HG02763 (cell line): Measurements from ENCODE around the gene SLC6A3.

Source experiments
- ATAC-seq: cut with Tn5 transposase; IDR thresholded peaks from one replicate; pipeline ENCODE4 v1.9.1; 2021; ENCODE audit warnings: mild to moderate bottlenecking, moderate library complexity; ENCODE audit not compliant: unreplicated experiment

SLC6A3 gene

DNA sequence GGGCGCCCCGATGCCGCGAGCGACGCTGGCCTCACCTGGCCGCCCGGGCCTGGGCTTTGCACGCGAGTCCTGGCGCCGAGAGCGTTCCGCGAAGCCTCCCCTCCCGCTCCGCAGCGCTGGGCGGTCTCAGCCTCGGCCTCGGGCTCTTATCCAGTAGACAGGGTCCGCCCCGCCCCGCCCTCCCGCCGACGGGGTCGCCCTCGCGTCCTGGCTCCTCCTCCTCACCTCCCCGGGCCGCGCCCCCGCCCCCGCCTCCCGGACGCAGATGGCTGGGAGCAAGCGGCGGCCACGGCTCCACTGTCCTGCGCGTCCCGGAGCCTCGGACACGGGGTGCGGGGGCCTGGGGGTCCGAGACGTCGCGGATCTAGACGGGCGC, at the start of gene SLC6A3:
Gene SLC6A3, minus strand, starts transcription at position 128 of the 376 bp plus-strand sequence. CDS start 2,243 bp downstream, outside the sequence.
- ATAC-seq, result no peak

DNA sequence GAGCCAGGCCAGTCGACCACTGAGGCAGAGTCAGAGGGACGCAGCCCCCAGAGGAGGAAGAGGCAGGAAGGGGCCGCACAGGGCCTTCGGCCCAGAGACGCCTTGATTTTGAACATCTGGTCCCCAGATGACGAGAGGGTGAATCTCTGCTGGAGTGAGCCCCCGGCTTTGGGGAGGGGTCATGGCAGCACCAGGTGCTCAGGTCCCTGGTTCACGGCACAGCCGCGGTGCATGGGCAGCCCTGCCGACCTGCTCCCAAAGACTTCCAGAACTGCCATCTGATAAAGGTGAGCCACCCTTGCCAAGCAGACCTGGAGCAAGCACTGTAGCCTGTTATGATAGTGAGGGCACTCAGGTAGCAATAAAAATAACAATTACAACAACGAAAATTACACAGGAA, 48.7 kb upstream of the SLC6A3 start:
- no peak for ATAC-seq

DNA sequence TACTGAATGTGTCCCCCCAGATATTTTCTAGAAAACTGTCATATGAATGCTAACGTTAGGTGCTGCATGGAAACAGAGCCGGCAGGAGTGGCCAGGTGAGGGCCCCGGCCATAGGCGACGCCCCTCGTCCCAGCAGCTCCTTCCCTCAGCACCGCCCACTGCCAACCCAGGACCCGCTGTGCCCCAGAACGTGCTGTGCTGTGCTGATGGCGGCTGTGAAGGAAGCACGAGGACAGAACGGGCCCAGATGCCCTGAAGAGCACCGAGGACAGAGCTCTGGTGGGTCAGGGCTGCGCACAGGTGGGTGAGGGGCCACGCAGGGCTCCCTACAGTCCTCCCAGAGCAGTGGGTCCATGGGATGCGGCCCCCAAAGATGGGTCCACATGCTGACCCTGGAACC, 48.2 kb upstream of the SLC6A3 start:
- ATAC-seq, result no peak

DNA sequence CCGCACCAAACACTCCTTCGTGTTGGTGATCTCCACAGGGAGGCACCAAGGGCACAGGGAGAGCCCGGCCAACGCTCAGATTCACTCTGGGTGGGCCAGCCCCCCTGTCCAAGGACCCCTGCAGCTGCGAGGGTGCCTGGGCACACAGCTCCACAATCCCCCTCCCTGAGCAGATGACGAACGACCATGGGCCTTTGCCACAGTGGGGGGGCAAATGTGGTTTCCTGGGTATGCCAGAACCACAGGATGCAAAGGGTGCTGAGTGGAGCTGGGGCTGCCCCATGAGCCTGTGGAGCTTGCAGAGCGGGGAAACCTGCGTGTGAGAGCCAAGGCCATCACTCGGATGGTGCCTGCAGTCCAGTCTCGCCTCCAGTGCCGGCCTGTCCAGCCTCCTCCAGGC, 47.5 kb upstream of the SLC6A3 start:
- ATAC-seq, result no peak

DNA sequence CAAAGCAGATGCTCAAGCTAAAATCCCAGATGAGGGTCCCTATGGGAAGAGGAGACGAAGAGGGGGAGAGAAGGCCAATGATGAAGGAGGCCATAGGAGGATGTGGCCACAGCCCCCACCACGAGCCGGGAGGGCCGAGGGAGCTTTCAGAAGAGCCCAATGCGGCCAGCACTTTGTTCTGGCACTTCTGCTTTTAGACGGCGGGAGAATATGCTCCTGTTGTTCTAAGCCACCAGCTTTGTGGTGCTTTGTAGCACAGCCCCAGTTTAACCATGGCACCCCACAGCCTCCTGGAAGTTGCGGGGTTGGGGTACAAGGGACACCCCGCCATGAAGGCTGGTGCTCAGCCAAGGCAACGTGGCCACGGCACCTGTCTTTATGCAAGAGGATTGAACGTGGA, 45.1 kb upstream of the SLC6A3 start:
- ATAC-seq, result no peak

DNA sequence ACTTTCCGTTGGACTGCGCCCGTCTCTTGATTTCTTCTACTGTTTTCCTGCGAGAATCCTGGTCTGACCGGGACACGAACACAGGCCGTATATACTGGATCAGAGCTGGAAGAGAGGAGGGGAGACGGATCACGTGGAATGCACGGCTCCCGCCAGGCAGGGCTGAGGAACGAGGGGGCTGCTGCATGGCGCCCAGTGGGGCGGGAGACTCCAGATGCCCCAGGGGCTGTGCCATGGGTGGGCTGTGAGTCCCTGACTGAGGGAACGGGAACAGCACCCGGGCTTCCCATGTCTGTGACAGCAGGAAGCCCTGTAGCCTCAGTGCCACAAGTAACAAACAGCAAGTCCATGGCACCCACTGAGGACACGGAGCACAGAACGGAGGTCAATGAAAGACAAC, 44.5 kb upstream of the SLC6A3 start:
- no peak for ATAC-seq

DNA sequence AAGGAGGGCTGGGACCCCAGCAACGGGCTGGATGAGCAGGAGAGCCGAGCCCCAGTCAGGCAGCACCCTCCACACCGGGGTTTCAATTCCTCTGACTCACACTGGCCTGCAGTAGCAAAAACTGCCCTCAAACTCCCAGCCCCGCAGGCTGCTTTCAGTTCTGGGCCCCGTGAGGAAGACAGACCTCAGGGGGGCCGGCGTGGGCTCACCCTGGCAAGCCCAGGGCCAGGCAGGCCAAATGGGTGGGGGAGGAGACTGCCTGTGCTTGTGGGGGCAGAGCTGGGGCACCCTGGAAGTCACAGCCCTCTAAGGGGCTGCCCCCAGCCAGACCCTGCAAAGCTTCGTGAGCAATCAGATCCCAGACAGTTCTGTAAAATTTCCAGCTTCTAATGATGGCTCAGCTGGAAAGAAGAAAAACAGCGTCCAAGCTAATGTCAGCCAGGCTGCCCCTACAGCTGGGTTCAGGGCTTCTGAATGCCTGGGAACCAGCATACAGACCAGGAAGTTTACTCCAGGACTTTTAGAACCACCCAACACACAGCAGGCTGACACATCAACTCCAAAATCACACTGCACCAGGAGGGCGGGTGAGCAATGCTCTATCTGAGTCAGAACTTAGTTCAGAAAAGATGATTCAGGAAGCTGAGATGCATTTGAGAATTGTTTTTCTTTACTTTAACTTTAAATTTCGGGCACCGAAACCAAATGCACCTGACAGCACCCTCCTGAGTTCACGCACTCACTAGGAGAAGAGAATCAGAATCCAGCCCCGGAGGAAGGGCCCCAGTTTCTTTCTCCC, 43.8 kb upstream of the SLC6A3 start:
- peak; percentile 35 for ATAC-seq

DNA sequence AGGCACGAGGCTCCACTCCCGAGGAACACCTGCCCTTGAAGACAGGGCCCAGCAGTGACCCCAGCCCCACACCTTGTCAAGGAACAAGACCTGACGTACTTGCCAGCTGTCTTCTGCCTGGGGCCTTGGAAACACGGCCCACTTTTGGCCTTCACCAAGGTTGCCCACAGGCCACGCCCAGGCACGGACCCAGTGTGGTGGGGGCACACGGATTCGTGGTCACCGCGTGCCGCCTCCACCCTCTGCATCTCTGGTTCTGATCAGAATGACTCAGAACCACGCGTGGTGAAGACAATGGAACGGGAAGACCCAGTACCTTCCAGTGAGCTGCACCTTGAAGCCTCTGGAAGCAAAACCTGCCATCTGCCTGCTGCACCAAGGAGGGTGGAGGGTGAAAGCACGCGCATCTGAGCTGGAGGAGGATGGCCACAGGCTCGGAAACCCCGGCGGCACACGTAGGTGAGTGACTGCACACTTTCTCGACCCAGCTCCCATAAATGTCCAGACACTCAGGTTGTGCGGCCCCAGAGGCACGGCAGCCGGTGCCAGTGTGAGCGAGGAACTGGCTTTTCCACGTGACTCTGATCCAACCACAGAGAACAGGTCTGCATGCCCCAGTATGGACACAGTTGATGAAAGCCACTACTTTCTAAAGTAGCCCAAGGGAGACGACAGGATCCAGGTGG, 42.0 kb upstream of the SLC6A3 start:
- ATAC-seq, result no peak

DNA sequence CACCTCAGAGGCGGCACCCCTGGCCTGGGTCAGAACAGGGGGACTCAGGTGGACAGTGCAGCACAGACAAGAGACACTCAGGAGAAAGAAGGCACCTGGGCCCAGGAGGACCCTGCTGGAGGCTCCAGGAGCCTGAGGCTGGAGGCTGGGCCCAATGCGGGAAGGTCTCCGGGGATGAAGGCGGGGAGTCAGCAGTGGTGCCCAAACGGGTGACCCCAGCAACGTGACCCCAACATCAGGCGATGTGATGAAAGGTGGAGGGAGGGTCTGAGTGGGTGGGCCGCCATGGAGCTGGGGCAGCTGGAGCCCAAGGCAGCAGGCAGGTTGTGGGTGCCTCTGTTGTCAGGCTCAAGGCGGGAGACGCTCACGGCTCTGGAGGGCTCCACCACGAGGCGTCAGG, 41.0 kb upstream of the SLC6A3 start:
- ATAC-seq, result no peak

DNA sequence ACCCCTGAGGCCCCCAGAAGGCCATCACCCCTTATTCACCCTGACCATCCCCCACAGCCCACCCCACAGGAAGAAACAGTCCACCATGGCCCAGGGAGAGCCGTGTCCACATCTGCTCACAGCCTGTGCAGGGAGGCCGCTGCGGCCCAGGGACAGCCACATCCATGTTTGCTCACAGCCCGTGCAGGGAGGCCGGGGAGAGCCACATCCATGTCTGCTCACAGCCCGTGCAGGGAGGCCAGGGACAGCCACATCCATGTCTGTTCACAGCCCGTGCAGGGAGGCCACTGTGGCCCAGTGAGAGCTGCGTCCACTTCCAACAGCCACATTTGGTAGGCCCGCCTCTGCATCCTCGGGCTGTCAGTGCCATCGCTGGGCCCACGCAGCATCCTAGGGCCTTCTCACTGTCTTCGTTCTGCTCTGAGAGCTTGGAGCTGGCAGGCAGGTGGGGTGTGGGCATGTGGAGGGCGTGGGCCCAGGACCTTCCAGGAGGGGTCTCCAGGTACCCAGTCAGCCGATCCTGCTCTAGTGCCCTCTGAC, 40.4 kb upstream of the SLC6A3 start:
- ATAC-seq, result no peak

DNA sequence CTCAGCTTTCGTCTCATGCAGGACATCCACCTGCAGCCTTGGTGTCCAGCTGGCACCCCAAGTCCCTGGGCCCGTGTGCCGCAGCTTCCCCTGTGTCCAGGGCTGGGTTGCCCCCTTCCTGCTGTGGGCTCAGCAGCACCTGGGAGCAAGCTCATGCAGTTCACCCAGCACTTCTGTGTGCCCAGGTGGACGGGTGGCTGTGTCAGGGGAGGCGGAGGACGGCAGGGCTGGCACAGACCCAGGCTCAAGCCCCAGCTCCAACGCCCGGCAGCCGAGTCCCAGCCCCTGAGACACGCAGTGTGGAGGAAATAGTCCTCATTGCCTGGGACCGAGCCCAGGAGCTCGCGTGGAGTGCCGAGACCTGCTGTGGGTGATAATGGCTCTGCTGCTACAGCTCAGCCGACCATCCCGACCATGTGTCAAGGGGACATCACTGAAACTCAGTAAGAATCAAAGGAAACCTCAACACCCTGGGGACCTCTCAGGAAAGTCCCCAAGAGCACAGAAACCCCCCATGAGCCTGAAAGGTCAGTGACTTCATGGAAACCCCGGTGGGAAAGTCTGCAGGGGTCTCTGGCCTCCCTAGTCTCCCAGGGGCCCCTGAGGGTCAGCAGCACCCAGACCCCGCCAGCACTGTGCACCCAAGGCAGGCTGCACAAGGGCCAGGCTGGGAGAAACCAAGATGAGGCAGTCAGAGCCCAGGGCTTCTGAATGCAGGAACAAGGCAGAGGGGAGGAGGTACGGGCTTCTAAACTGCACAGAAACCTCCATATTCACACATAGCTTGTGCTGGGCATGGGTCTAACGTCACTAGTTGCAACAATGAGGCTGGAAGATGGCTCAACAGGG, 39.7 kb upstream of the SLC6A3 start:
- ATAC-seq, result peak; percentile 52

DNA sequence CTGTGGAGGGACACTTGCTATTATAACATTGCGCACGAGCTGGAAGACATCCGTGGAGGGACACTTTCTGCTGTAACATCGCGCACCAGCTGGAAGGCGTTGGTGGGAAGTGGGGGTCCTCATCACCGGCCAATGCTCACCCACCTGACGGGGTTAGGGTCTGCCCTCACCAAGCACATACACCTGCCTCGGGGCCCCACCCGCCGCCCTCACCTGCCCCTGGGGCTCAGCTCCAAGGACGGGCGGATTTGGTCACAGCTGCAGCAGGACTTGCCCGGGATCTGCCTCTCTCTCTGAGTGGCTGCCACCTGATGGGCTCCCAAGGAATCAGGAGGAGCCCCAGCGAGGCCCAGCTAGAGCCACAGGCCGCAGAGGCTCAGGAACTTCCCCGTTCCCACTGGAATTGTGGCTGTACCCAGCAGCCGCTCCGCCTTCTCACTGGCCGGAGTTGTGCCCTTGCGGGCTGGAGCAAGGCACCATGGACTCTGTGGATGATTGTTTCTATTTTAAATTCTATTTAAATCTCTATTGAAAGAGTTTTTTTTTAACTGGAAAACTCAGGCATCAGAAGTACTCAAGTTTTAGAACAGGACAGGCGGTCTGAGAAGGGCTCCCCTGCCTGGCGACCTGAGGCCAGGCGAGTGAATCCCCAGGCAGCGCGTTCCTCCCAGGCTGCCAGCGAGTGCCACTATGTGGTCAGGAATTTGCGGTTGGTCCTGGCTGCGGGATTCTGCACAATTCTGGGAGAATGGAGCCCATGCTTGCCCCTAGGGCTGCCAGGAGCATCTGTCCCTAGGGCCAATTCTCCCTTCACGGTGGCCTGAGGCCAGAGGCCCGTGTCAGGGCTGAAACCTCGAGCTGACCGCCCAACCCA, 38.9 kb upstream of the SLC6A3 start:
- ATAC-seq, result no peak

DNA sequence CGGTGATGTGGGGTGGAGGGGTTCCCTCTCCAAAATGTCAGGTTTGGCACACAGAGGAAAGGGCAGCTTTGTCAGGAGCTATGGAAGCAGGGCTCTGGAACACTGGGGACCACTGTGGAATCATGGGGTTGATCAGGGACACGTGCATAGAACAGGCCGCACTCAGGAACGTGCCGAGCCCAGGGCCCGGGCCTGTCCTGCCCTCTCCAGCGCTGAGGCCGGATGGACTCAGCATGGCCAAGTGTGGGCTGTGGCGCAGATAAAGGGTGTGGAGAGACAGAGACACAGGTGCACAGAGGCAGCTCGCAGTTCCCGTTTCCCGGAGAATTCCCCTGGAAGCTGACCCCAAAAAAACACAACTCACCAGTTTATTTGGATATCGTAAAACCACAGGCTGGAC, 37.8 kb upstream of the SLC6A3 start:
- no peak for ATAC-seq

DNA sequence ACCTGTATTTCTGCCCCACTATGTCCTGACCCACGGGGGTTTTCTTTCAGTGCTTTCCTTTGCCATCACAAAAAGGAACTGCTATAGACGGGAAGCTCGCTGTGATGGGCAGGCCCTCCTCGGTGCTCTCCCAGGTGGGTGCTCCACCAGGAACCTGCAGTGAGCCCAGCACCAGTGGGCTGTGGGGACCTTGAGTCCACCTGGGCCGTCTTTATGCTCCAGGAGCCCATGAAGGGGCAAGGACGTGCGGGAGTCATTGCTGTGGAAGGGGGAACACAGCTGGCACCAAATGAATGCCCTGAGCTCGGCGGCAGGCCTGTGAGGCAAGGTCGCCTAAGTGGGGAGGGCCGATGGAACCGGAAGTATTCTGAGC, 36.7 kb upstream of the SLC6A3 start:
- no peak for ATAC-seq

DNA sequence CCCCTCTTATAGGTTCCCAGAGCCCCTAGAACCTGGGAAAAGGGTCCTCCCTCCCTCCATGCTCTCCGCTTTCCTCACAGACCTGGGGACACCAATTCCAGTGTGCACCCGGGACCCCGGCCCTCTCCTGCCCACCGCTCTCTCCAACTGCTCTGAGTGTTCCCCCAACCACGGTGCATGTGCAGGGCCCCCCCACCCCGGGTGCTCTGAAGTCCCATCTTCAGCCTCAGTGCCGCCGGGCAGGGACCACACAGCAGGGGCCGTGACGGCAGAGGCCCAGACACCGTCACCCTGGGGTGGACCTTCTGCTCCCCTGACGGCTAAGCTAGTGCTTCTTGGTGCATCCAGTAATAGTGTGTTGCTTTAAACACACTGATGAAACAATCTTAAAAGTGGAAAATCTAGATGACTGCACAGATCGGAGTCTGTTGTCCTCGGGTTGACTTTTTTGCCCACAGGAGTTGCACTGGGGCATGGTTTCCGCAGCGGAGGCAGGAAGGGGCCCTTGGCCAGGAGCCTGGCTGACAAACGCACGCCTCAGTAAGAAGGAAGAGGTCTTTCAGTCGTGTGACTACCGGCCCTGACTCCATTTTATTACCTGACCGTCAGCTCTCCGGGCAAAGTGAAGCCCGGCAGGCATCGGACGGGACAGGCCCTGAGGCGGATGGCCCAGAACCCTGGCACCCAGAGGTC, 36.2 kb upstream of the SLC6A3 start:
- ATAC-seq, result no peak

DNA sequence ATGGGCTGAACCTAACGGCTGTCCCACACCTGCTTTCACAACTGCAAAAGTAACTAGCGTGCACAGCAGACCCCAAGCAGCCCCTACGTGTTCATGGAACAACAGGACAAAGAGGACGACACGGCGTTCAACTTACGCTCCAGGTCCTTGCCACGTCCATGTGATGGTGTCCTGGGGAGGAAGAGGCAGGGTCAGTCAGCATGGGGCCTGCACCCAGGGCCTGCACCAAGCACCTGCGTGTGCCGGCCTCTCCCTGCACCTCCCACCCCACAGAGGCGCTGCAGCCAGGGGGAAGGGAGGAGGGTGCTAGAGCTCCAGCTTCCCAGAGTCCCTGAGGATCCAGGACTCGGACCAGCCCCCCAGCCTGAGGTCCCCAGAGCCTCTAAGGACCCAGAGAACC, 35.6 kb upstream of the SLC6A3 start:
- no peak for ATAC-seq

DNA sequence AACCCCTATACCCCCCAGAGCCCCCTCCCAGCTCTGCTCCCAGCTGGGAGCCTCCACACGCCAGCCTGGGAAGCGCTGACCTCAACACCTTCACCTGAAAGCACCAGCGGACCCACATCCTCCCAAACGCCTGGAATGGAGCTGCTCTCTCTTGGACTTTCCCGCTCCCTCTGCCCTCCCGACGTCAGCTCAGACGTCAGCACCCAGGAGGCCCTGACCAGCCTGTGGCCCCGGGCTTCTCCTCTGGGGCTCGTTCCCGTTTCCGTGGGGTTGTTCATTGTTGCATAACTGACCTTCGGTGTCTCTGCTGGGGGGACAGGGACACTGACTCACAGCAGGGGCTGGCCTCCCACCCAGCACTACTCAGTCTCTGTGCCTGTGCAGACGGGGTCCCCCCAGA, 35.0 kb upstream of the SLC6A3 start:
- no peak for ATAC-seq

DNA sequence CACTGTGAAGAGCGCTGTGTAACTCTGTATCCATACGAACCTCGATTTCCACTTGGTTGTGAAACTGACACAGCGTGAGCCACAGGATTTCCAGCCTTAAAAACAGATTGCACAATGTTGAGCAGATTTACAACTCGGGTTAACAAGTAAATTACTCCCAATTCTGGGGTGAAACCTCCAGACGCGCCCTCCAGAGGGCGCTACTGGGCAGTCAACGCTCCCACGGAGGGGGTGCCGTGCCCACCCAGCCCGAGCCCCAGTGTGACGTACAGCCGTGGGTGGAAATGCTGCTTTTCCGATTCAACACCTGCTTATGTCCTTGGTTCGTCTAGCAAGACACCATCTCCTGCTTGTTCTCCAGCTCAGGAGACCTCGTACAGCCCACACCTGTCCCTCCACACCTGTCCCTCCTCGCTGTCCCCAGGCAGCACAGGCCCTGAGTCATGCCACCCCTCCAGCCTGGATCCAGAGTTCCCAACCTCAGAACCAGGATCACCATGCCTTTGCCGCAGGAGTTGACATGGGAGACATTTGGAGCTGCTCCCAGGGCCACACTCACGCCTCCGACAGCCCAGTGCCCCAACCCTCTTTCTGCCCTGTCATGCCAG, 34.4 kb upstream of the SLC6A3 start:
- no peak for ATAC-seq

DNA sequence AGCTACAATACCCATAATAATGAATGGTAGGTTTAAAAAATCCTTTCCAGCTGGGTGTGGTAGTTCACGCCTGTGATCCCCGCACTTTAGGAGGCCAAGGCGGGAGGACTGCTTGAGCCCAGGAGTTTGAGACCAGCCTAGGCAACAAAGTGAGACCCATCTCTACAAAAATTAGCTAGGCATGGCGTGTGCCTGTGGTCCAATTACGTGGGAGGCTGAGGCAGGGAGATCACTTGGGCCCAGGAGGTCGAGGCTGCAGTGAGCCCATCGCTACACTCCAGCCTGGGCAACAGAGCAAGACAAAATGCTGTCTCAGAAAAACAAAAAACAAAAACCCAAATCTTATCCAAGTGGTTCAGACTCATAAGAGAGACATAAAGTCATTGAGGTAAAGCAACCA, 33.8 kb upstream of the SLC6A3 start:
- ATAC-seq, result no peak
